GM20431 (cell line): ENCODE measurements around the gene MUC13.
"Not testable (repeated sequence)": the region's sequence is repeated elsewhere in the genome, so short reads cannot be mapped to it uniquely, and the experiment has no call there.

Source experiments
- in situ Hi-C: fragments of 300-500 bp; cut with MseI, MboI; formaldehyde crosslinking; loops from one replicate; pipeline ENCODE4 v1.15.0; 2020; ENCODE audit warnings: low sequenced_read_pairs; ENCODE audit not compliant: unreplicated experiment

Gene MUC13, protein sequence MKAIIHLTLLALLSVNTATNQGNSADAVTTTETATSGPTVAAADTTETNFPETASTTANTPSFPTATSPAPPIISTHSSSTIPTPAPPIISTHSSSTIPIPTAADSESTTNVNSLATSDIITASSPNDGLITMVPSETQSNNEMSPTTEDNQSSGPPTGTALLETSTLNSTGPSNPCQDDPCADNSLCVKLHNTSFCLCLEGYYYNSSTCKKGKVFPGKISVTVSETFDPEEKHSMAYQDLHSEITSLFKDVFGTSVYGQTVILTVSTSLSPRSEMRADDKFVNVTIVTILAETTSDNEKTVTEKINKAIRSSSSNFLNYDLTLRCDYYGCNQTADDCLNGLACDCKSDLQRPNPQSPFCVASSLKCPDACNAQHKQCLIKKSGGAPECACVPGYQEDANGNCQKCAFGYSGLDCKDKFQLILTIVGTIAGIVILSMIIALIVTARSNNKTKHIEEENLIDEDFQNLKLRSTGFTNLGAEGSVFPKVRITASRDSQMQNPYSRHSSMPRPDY

GRCh38 chr3:124934577-124934976 lies at the start of gene MUC13:
Gene MUC13, minus strand, starts transcription at chr3:124934751. Its CDS starts 39 bp downstream, at chr3:124934712.
- in situ Hi-C loops, result no loop called here

- in situ Hi-C loops, result no loop called here
Measured at GRCh38 chr3:124982855-124983254, 48.3 kb upstream of the MUC13 start.

DNA sequence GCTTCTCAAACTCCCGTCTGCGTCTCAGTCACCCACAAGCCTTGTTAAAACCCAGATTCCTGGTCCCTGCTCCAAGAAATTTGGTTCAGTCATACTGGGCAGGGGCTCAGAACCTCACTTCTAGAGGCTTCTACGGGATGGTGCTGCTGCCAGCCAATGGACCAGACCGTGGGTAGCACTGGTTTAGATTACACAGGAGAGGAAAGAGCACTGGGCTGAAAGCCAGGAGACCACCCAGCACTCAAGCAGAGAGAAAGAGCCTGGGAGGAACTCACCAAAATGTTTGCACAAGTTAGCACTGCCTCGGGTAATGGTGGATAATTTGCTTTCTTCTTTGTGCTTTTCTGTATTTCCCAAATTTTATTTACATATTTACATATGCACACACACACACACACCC lies 46.9 kb upstream of the MUC13 start:
- in situ Hi-C loops, result no loop called here

DNA sequence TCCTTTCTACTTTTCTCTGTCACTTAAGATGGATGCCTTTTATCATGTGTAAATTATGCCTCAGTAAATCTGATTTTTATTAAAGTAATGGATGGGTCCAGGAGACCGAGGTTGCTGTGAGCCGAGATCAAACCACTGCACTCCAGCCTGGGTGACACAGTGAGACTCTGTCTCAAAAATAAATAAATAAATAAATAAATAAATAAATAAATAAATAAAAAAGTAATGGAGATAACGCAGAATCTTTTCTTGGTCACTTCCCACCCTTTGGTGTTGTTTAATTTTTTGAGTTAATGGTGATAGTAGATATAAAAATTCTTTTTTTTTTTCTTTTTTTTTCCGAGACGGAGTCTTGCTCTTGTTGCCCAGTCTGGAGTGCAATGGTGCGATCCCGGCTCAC lies 44.1 kb upstream of the MUC13 start:
- in situ Hi-C loops, result no loop called here

DNA sequence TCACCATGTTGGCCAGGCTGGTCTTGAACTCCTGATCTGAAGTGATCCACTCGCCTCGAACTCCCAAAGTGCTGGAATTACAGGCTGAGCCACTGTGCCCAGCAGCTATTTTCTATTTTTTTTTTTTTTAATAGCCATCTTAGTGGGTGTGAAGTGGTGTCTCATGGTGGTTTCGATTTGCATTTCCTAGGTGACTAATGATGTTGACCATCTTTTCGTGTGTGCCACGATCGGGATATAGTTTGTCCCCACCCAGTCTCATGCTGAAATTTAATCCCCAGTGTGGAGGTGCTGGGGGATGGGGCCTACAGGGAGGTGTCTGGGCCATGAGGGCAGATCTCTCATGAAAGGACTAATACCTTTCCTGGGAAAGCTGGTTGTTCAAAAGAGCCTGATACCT lies 41.8 kb upstream of the MUC13 start:
- in situ Hi-C loops, result no loop called here

DNA sequence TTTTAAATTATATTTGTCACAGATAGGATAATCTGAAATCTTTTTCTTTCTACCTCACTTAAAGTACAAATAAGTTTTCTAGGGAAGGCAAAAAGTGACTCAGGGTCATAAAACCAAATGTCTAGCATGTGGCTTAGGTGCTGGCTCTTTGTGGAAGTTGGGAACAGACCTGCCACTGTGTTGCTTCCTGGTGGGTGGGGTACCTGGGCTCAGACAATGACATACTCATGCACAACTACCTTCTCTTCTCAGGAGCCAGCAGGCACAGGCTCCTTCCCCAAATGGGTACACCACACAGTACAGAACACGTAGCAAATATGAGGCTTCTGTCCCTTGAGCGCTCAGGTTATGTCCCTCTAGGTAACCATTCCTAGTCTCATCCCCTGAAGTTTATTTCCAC lies 40.1 kb upstream of the MUC13 start:
- in situ Hi-C loops, result no loop called here

- in situ Hi-C loops, result no loop called here
Measured at GRCh38 chr3:124973290-124973689, 38.7 kb upstream of the MUC13 start.

- in situ Hi-C loops, result no loop called here
Measured at GRCh38 chr3:124972457-124972856, 37.9 kb upstream of the MUC13 start.

DNA sequence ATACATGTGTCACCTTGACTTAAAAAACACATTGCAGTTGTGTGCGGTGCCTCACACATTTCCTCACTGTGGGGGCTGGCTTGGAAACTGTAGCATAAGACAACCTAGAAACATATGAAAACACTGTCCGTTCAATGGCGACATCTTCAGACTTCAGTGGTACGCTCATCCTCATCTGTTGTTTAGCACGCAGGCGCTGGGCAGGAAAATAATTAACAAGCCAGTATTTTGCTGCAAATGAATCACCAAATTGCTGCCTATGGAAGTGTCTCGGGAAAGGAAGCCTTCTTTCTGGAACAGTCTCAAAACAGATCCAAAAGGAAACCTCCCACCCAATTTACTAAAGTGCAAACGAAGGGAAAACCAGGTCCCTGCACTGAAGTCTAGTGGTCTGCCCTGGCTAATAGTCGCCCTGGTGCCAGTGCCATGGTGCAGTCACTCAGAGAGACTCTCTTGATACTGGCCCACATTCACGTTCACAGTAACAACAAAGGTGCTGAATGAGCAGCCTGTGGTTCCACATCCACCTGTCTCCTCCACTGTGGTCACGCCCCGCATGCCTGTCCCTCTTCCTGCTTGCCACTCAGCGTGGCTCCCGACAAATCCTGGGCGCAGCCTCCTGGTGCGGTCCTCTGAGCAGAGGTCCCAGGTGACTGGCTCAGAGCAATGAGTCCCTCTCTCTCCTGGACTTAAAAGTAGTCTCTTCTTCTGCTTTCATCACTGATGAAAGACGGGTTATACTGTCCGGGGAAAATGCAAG lies 35.6 kb upstream of the MUC13 start:
- in situ Hi-C loops, result no loop called here

GRCh38 chr3:124969190-124969589 lies 34.6 kb upstream of the MUC13 start:
- in situ Hi-C loops, result no loop called here

DNA sequence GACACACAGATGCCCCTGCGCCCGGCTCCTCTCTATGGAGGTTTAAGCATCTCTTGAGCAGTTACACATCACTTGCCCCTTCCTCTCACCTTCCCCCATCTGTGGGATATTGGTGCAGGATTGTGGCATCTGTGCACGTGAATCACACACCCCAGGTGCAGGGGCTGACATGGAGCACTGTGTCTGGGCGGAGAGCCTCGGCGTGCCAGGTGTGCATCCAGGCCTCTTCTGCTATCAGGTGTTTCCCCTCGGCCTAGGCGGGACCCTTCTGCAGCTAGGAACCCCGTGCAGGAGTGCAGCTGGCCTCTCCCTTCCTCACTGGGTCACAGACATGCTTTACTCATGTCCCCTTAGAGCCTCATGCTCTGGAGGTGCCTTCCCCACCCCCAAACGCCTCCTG lies 33.4 kb upstream of the MUC13 start:
- in situ Hi-C loops, result no loop called here

DNA sequence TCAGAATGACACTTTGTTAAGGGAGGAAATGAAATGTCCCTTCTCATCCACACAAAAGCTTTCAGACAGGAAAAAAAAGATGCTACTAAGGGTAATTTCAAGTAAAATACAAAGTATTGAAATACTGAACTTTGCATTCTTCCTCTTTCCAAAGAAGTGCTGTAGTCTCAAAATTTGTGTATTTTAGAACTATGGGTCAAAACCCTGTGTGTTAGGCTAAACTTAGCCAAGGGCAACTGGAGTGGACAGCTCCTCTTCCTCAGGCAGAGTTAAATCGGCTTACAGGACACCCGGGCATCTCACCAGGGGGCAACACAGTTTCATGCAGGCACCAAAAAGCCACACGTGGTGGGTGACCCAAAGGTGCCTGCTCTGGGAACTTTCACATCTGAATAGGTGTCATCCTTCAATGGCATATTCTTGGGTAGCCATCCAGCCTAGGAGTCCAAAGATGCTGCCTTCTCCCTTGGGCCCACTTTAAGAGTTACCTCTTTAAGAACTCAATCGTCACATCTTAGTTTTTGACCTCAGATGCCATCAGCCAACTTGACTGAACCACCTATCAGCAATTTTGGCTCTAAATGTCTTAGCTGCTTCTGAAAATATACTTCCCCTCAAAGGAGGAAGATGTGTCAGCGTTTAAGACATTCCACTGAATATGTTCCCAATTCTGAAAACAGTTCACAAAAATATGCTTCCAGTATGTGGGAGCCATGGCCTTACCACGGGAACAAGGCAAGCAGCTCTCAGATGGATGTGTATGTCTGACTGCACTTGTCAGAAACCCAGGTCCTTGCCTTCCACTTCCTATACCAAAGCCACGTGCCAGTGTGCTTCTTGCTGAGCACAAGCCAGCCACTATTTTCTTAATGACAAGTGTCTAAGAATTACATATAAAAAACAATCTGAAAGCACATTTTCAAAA lies 32.2 kb upstream of the MUC13 start:
- in situ Hi-C loops, result no loop called here

GRCh38 chr3:124965413-124965812 lies 30.9 kb upstream of the MUC13 start:
- in situ Hi-C loops, result no loop called here

- in situ Hi-C loops, result no loop called here
Measured at GRCh38 chr3:124964387-124964786, 29.8 kb upstream of the MUC13 start.

DNA sequence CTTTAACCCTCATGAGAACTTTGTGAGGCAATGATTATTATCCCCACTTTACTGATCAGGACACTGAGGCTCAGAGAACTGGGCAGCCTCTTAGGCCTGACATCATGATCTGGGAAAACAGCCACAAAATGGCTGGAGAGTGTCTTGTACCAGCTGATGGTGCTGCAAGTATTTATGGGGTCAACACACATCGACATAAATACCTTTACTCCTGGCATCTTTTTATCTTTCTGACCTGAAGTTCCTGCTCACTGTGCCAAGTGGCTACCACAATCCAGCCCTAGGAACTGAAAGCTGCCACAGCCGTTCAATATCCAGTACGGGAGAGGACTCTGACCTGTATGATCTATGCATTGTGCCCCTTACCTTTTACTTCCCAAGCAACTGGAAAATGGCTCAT lies 29.2 kb upstream of the MUC13 start:
- in situ Hi-C loops, result no loop called here

- in situ Hi-C loops, result no loop called here
Measured at GRCh38 chr3:124962403-124962940, 27.9 kb upstream of the MUC13 start.

GRCh38 chr3:124960698-124961097 lies 26.1 kb upstream of the MUC13 start:
- in situ Hi-C loops, result no loop called here

DNA sequence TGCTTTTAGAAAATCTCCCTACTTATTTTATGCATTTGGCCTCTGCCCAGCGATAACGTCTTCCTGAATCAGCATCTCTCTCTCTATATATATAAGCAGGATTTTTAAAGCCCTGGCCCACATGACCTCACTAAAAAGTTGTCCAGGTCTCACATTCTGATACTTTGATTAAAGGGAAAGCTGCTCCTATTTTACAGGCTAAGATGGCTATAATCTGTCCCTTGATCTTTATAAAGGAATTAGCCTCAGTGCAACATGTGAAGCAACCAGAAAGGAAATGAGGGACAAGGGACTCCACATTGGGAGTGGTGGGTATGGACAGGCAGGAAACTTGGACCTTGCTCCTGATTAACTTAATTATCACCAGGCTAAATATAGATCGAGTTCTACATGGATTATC lies 25.6 kb upstream of the MUC13 start:
- in situ Hi-C loops, result no loop called here

- in situ Hi-C loops, result not testable (repeated sequence)
Measured at GRCh38 chr3:124957951-124958350, 23.4 kb upstream of the MUC13 start.

DNA sequence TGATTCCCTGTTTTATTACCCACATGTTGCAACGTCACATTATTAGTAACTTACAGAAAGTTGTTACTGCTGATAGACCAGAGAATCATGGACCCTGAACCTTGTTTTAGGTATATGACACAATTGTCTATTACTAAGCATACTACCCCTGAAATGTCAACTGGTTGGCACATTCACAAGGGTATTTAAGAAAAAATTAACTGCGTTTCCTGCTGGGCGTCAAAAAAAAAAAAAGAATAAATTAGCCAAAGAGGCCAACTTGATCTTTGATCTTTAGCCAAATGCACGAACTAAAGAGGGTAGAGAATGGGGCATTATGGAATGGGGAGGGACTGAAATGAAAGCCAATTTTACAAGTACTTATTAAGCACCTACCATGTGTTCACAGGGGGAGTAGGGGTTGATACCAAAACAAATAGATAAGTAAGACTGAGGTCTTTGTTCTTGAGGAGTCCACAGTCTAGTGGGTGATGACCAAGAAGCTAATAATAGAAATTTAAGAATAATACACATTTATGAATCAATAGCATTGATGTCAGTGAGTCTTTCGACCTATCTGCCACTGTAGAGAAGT lies 17.8 kb upstream of the MUC13 start:
- in situ Hi-C loops, result no loop called here
